GM19238 (cell line): Measurements from ENCODE around the gene FAM174C.
"Not testable (repeated sequence)": the region's sequence is repeated elsewhere in the genome, so short reads cannot be mapped to it uniquely, and the experiment has no call there.

Source experiments
- DNase-seq: peaks from one replicate; pipeline ENCODE4 v3.0.0; 2011; ENCODE audit warnings: low spot score; ENCODE audit not compliant: insufficient read length

The FAM174C gene

GRCh38 chr19:1296575-1297271 lies 21.4 kb downstream of the FAM174C start:
- no peak for DNase-seq

- no peak for DNase-seq
Observed at GRCh38 chr19:1298235-1298634, 22.9 kb downstream of the FAM174C start.

- no peak for DNase-seq
Observed at GRCh38 chr19:1299801-1300200, 24.5 kb downstream of the FAM174C start.

- DNase-seq = no peak
Observed at GRCh38 chr19:1300744-1301490, 25.6 kb downstream of the FAM174C start.

- no peak for DNase-seq
Observed at GRCh38 chr19:1302533-1303239, 27.4 kb downstream of the FAM174C start.

- DNase-seq = no peak
Observed at GRCh38 chr19:1304197-1304924, 29.0 kb downstream of the FAM174C start.

- not testable (repeated sequence) for DNase-seq
Observed at GRCh38 chr19:1305354-1305753, 30.0 kb downstream of the FAM174C start.

- DNase-seq = no peak
Observed at GRCh38 chr19:1307320-1307719, 32.0 kb downstream of the FAM174C start.

GRCh38 chr19:1307755-1308303 lies 32.5 kb downstream of the FAM174C start:
- no peak for DNase-seq

GRCh38 chr19:1308718-1309117 lies 33.4 kb downstream of the FAM174C start:
- no peak for DNase-seq

- DNase-seq = no peak
Observed at GRCh38 chr19:1309977-1310852, 34.9 kb downstream of the FAM174C start.

- DNase-seq = no peak
Observed at GRCh38 chr19:1310853-1311180, 35.5 kb downstream of the FAM174C start.

- no peak for DNase-seq
Observed at GRCh38 chr19:1311543-1312091, 36.3 kb downstream of the FAM174C start.

GRCh38 chr19:1312767-1313694 lies 37.7 kb downstream of the FAM174C start:
- no peak for DNase-seq

- DNase-seq = no peak
Observed at GRCh38 chr19:1313695-1314613, 38.6 kb downstream of the FAM174C start.

GRCh38 chr19:1315470-1316166 lies 40.3 kb downstream of the FAM174C start:
- DNase-seq = peak; percentile 80

- DNase-seq = no peak
Observed at GRCh38 chr19:1316466-1316865, 41.1 kb downstream of the FAM174C start.
